ENCODE data around the gene ABCF2.

Gene ABCF2

DNA sequence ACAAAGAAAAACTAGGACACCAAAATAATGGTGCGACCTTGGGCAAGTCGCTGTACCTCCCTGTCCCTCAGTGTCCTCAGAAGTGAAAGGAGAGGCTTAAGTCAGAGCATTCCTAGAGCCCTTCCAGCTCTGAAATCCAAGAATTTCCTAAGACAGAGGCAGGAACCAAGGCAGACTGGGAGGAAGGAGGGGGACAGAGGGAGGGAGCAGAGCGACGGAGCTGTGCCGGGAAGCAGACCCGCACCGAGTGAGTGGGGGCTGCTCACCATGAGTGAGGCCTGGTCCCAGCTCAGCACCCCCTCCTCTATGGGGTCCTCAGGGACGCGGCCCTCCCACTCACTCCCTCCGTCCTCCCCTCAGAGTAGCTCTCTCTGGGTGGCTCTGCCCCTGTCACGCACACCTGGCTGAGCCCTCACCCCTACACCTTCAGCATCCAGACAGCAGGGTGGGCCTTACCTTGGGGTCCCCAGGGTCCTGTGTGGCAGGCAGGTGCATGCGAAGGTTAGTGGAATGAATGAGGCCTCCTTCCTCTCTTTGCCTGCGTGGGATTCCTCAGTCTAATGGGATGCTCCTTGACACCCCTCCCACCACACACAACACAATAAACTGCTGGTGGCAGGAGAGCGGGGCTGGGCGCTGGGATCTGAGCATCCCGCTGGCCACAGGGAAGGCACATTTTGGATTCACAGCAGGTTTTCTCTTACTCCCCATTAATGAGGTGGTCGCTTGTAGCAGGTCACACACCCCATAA lies 26.1 kb upstream of the ABCF2 start:
- Histone ChIP-seq H3K4me1 (ENCODE audit: insufficient read depth, poor library complexity, severe bottlenecking) (no peaks in the 10 kb centered on the region), H3K9me3 (ENCODE audit: severe bottlenecking) (no peaks in the 10 kb centered on the region), H3K36me3 (ENCODE audit: low read depth) (no peaks in the 10 kb centered on the region), H3K4me3 (ENCODE audit: severe bottlenecking) (no peak overlapping the region), H3K27me3 (ENCODE audit: insufficient read depth, poor library complexity, severe bottlenecking) (no peaks in the 10 kb centered on the region), H3K27ac (ENCODE audit: poor library complexity, severe bottlenecking) (no peak overlapping the region)
- ATAC-seq (ENCODE audit: low read depth) (no peak), DNase-seq (ENCODE audit: low spot score) (no peak)
- TF ChIP-seq, protein P1, sequence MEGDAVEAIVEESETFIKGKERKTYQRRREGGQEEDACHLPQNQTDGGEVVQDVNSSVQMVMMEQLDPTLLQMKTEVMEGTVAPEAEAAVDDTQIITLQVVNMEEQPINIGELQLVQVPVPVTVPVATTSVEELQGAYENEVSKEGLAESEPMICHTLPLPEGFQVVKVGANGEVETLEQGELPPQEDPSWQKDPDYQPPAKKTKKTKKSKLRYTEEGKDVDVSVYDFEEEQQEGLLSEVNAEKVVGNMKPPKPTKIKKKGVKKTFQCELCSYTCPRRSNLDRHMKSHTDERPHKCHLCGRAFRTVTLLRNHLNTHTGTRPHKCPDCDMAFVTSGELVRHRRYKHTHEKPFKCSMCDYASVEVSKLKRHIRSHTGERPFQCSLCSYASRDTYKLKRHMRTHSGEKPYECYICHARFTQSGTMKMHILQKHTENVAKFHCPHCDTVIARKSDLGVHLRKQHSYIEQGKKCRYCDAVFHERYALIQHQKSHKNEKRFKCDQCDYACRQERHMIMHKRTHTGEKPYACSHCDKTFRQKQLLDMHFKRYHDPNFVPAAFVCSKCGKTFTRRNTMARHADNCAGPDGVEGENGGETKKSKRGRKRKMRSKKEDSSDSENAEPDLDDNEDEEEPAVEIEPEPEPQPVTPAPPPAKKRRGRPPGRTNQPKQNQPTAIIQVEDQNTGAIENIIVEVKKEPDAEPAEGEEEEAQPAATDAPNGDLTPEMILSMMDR (IDR thresholded peaks at IDR 0.05; ENCODE audit: poor library complexity, severe bottlenecking) = no peak

DNA sequence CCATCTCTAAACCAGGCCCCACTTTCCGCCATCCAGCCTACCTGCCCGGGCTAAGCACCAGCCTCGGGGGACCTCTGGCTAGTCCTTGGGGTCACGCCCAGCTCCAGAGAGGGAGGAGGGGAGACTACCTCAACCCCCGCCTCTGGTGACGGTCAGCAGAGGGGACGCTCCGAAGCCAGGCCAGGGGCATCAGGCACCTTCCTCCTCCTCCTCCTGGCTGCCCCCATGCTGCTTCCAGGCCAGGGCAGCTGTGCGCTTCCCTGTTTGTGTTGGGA lies 25.5 kb upstream of the ABCF2 start:
- Histone ChIP-seq H3K27ac (ENCODE audit: poor library complexity, severe bottlenecking) (no peak overlapping the region), H3K4me3 (ENCODE audit: severe bottlenecking) (no peak overlapping the region), H3K36me3 (ENCODE audit: low read depth) (no peaks in the 10 kb centered on the region), H3K4me1 (ENCODE audit: insufficient read depth, poor library complexity, severe bottlenecking) (no peaks in the 10 kb centered on the region), H3K9me3 (ENCODE audit: severe bottlenecking) (no peaks in the 10 kb centered on the region), H3K27me3 (ENCODE audit: insufficient read depth, poor library complexity, severe bottlenecking) (no peaks in the 10 kb centered on the region)
- peak; percentile 52 for DNase-seq (ENCODE audit: low spot score)
- TF ChIP-seq, protein P1 (IDR thresholded peaks at IDR 0.05; ENCODE audit: poor library complexity, severe bottlenecking) = no peak
- ATAC-seq (ENCODE audit: low read depth) = no peak

DNA sequence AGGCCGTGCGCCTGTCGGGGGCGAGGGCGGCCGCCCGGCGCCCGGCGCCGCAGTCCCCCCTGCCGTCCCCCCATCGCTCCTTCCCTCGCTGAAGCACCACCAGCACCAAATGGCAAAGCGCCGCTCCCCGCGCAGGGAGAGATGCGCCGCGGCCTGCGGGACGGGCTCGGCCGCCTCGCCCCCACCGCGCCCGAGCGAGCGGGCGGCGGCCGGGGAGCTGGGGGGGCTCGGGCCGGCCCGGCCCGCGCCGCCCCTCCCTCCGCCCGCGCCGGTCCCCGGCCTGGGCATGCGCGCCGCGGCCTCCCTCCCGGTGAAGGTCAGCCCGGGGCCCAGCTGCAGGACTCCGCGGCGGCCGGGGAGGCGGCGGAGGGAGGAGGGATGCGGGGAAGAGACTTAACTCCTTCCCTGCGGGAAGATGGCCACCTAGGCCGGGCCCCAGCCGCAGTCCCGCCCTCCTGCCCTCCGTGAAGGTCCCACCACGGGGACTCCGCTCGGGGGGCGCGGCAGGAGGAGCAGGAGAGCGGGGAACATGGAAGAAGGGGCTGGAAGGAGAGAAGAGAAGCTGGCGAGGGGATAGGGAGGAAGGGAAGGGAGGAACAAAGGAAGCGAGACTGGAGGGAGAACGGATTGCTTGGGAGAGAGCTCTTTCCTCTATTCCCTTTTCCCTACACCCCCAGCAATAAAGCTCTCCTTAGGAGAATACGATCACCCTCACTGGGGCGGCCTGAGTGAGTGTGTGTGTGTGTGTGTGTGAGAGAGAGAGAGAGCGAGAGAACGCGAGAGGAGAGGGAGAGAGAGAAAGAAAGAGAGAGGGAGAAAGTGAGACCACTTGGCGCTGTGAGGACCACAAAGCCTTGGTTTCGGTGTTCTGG lies 24.9 kb upstream of the ABCF2 start:
- Histone ChIP-seq H3K36me3 (ENCODE audit: low read depth) (no peaks in the 10 kb centered on the region), H3K4me3 (ENCODE audit: severe bottlenecking) (peak overlapping the region; percentile 47), H3K27ac (ENCODE audit: poor library complexity, severe bottlenecking) (no peak overlapping the region), H3K9me3 (ENCODE audit: severe bottlenecking) (no peaks in the 10 kb centered on the region), H3K27me3 (ENCODE audit: insufficient read depth, poor library complexity, severe bottlenecking) (no peaks in the 10 kb centered on the region), H3K4me1 (ENCODE audit: insufficient read depth, poor library complexity, severe bottlenecking) (no peaks in the 10 kb centered on the region)
- DNase-seq (ENCODE audit: low spot score) (peak; percentile 54), ATAC-seq (ENCODE audit: low read depth) (peak; percentile 42)
- TF ChIP-seq, protein P1 (IDR thresholded peaks at IDR 0.05; ENCODE audit: poor library complexity, severe bottlenecking) = no peak

DNA sequence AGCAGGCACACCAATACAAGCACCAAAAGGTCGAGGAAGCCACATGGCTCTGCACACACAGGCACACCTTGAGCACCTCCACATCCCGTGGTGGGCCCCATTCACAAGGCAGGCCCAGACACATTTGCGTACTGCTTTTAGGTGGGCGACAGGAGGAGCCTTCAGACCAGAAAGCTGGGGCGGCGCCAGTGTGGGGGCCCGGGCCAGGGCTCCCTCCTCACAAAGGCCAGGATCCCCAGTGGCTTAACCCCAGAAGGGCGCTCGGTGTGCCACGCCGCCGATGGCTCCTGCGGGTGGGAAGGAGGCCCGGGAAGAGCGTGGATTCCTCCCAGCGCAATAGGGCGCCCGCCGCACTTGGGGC lies 24.3 kb upstream of the ABCF2 start:
- no peaks in the 10 kb centered on the region for H3K27me3 ChIP-seq (ENCODE audit: insufficient read depth, poor library complexity, severe bottlenecking)
- DNase-seq (ENCODE audit: low spot score) (peak; percentile 39), ATAC-seq (ENCODE audit: low read depth) (no peak; the same call in 2 of the 3 replicates)
- no peaks in the 10 kb centered on the region for H3K36me3 ChIP-seq (ENCODE audit: low read depth)
- TF ChIP-seq, protein P1 (IDR thresholded peaks at IDR 0.05; ENCODE audit: poor library complexity, severe bottlenecking) = no peak
- H3K27ac ChIP-seq (ENCODE audit: poor library complexity, severe bottlenecking) = no peak overlapping the region
- peak overlapping the region; percentile 47 for H3K4me3 ChIP-seq (ENCODE audit: severe bottlenecking)
- no peaks in the 10 kb centered on the region for H3K4me1 ChIP-seq (ENCODE audit: insufficient read depth, poor library complexity, severe bottlenecking)
- no peaks in the 10 kb centered on the region for H3K9me3 ChIP-seq (ENCODE audit: severe bottlenecking)
